ENCODE measurements around the gene ZFAND5. TPM values are rescaled to one million over a fixed set of nuclear protein-coding genes. Genes with fewer than 3 reads are reported as not detected.

The ZFAND5 gene, protein sequence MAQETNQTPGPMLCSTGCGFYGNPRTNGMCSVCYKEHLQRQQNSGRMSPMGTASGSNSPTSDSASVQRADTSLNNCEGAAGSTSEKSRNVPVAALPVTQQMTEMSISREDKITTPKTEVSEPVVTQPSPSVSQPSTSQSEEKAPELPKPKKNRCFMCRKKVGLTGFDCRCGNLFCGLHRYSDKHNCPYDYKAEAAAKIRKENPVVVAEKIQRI
- 100 to 1,000 TPM in 3 of 4 donors, 10 to 100 TPM in 1; 58.7 to 189 (median 160) TPM for total RNA-seq

DNA sequence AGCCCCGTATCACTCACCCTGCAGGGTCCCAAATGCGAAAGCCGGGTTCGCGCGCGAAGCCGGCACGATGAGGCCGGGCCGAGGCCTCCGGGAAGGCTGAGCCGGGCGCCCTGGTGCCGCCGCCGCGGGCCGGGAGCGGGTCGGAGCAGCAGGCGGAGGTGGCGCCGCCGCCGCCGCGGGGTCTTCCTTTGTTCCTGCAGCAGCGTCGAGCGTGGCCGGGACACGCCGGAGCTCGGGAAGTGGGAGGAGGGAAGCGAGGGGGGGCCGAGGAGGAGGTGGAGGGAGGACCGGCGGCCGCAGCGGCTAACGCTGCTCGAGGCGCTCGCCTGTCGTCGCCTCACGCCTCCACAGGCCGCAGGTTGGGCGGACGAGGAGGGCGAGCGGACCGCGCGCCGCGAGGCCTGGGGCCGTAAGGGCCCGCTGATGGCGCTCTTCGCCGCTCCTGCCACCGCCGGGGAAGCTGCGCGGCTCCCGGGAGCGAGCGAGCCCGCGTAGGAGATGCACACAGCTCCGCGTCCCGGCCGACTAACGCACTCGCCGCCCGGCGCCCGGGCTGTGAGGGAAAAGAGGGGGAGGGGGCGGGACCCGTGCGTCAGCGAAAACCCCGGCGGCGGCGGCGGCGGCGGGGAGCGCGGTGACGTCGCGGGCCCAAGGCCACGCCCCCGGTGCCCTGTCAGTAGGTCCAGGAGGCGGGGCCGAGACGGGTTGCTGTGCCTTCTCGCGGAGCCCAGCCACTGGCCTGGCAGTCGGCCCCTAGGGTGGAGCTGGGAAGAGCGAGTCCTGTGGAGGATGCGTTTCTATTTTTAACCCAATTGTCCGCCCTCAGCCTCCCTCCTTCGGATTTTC lies at the start of gene ZFAND5:
Gene ZFAND5 (minus strand): TSS at position 530 of the 846 bp plus-strand sequence. CDS start 4,430 bp downstream, outside the sequence.
- peak within 1 kb of the TSS; percentile 47 to 73 for H3K4me3 ChIP-seq
- no peaks in the 10 kb centered on the region for H3K27me3 ChIP-seq
- intact Hi-C loops (cut with DNase I; ENCODE audit: low total_unique reads): no loop called here
- H3K4me1 ChIP-seq: peaks cover 0 to 4% of the 10 kb centered on the region in 2 donors
- peak; percentile 100 for TF ChIP-seq POLR2A (IDR thresholded peaks at IDR 0.05)
- TF ChIP-seq, protein P1, sequence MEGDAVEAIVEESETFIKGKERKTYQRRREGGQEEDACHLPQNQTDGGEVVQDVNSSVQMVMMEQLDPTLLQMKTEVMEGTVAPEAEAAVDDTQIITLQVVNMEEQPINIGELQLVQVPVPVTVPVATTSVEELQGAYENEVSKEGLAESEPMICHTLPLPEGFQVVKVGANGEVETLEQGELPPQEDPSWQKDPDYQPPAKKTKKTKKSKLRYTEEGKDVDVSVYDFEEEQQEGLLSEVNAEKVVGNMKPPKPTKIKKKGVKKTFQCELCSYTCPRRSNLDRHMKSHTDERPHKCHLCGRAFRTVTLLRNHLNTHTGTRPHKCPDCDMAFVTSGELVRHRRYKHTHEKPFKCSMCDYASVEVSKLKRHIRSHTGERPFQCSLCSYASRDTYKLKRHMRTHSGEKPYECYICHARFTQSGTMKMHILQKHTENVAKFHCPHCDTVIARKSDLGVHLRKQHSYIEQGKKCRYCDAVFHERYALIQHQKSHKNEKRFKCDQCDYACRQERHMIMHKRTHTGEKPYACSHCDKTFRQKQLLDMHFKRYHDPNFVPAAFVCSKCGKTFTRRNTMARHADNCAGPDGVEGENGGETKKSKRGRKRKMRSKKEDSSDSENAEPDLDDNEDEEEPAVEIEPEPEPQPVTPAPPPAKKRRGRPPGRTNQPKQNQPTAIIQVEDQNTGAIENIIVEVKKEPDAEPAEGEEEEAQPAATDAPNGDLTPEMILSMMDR (IDR thresholded peaks at IDR 0.05): peak in 1 of 4 experiments; percentile 46
- no peaks in the 10 kb centered on the region for H3K36me3 ChIP-seq
- no peaks in the 10 kb centered on the region for H3K9me3 ChIP-seq
- peak; percentile 97 to 99 for DNase-seq
- H3K27ac ChIP-seq: peak within 1 kb of the TSS; percentile 99

- Histone ChIP-seq H3K9me3 (no peaks in the 10 kb centered on the region), H3K4me1 (no peaks in the 10 kb centered on the region), H3K4me3 (no peak overlapping the region), H3K36me3 (no peaks in the 10 kb centered on the region), H3K27ac (no peak overlapping the region), H3K27me3 (no peaks in the 10 kb centered on the region)
- intact Hi-C loops (cut with DNase I; ENCODE audit: low total_unique reads): no loop called here
- TF ChIP-seq, protein P1 (IDR thresholded peaks at IDR 0.05): no peak
- no peak for TF ChIP-seq POLR2A (IDR thresholded peaks at IDR 0.05)
- DNase-seq: no peak
Measured at GRCh38 chr9:72412483-72413040, 47.6 kb upstream of the ZFAND5 start.

DNA sequence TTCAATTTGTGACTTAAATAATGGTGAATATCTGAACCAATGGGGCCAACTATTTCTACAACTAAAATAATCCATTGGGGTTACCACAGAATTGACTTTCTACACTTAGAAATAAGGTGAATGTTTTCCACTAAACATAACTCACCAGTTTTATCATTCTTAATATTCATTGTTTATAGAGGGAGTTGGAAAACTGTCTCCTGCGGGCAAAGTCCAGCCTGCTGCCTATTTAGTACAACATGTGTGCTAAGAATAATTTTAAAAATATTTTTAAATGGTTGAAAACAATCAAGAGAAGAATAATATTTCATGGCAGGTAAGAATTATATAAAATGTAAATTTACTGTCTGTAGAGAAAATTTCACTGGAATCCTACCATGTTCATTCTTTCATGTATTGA lies 45.2 kb upstream of the ZFAND5 start:
- Histone ChIP-seq H3K4me3 (no peak overlapping the region), H3K9me3 (no peaks in the 10 kb centered on the region), H3K4me1 (no peaks in the 10 kb centered on the region), H3K36me3 (no peaks in the 10 kb centered on the region), H3K27me3 (no peaks in the 10 kb centered on the region), H3K27ac (no peak overlapping the region)
- DNase-seq: no peak
- intact Hi-C loops (cut with DNase I; ENCODE audit: low total_unique reads): no loop called here
- TF ChIP-seq, protein P1 (IDR thresholded peaks at IDR 0.05): no peak

- intact Hi-C loops (cut with DNase I; ENCODE audit: low total_unique reads): no loop called here
- Histone ChIP-seq H3K36me3 (no peaks in the 10 kb centered on the region), H3K9me3 (no peaks in the 10 kb centered on the region), H3K27ac (no peak overlapping the region), H3K4me3 (no peak overlapping the region), H3K27me3 (no peaks in the 10 kb centered on the region), H3K4me1 (no peaks in the 10 kb centered on the region)
- DNase-seq: no peak
- TF ChIP-seq, protein P1 (IDR thresholded peaks at IDR 0.05): no peak
- TF ChIP-seq POLR2A (IDR thresholded peaks at IDR 0.05): no peak
Measured at GRCh38 chr9:72407114-72407513, 42.1 kb upstream of the ZFAND5 start.

GRCh38 chr9:72402744-72403143 lies 37.7 kb upstream of the ZFAND5 start:
- Histone ChIP-seq H3K27ac (no peak overlapping the region), H3K9me3 (no peaks in the 10 kb centered on the region), H3K4me3 (no peak overlapping the region), H3K27me3 (no peaks in the 10 kb centered on the region), H3K4me1 (no peaks in the 10 kb centered on the region), H3K36me3 (no peaks in the 10 kb centered on the region)
- DNase-seq: no peak
- intact Hi-C loops (cut with DNase I; ENCODE audit: low total_unique reads): no loop called here
- TF ChIP-seq, protein P1 (IDR thresholded peaks at IDR 0.05): no peak
- no peak for TF ChIP-seq POLR2A (IDR thresholded peaks at IDR 0.05)
